K562 (cell line): ENCODE data around the gene GOLGA2. TPM values are rescaled to one million over a fixed set of nuclear protein-coding genes. Genes with fewer than 3 reads are reported as not detected.
A peak's percentile ranks its signal among the peaks of the same experiment; 100 is the strongest.

Experiments used
- CREM ChIP-seq: IDR thresholded peaks from 2 replicates; pipeline ENCODE4 v1.6.1; 2014; ENCODE audit warnings: antibody characterized with exemption, low read depth
- ETV5 ChIP-seq: sonication (generic); formaldehyde crosslinking; IDR thresholded peaks from 2 replicates; pipeline ENCODE4 v1.4.0; 2020; ENCODE audit warnings: low read depth, mild to moderate bottlenecking, missing genetic modification reagents
- HDAC1 ChIP-seq, 2 experiments: fragments of 450-650 bp; IDR thresholded peaks; 2 replicates each; pipeline ENCODE4 v1.6.1; 2016 to 2017; ENCODE audit warnings: inconsistent platforms in 1 of 2, mild to moderate bottlenecking in 1 of 2, moderate library complexity in 1 of 2
- MTA1 ChIP-seq: fragments of 450-650 bp; IDR thresholded peaks from 2 replicates; pipeline ENCODE4 v1.6.1; 2017; ENCODE audit warnings: borderline replicate concordance
- PHF8 ChIP-seq: fragments of 200-600 bp; sonication (generic); IDR thresholded peaks from 2 replicates; pipeline ENCODE4 v1.6.1; 2012; ENCODE audit warnings: mixed run types, mild to moderate bottlenecking, inconsistent platforms, low read length, moderate library complexity, borderline replicate concordance
- RCOR1 ChIP-seq, 2 experiments: IDR thresholded peaks; 2 replicates each; pipeline ENCODE4 v1.6.1; 2012; ENCODE audit warnings: low read depth in 2 of 2, low read length in 2 of 2, borderline replicate concordance in 1 of 2, improper control_type of control experiment in 1 of 2
- TCF7 ChIP-seq: sonication (generic); IDR thresholded peaks from 2 replicates; pipeline ENCODE4 v1.6.1; 2016; ENCODE audit warnings: antibody characterized with exemption, borderline replicate concordance
- ZKSCAN1 ChIP-seq: fragments of 150-350 bp; IDR thresholded peaks from 2 replicates; pipeline ENCODE4 v1.6.1; 2016; ENCODE audit warnings: low read depth, low read length
- polyA plus RNA-seq, 8 experiments: library from polyadenylated mRNA; depleted of rRNA in 4 of 8; stranded (reverse) in 5 of 8; unstranded in 3 of 8; fragments of >200 nt; fragmentation: Nextera tagmentation in 2 of 8; fragmentation: Illumina TruSeq in 1 of 8; extraction: Ambion mirVana in 2 of 8; extraction: Trizol in 1 of 8; gene quantifications; 2 replicates each; pipeline versions ENCODE4 v1.2.1 to v1.2.3, GENCODE V29; 2011 to 2014; ENCODE audit warnings: inconsistent platforms in 1 of 8, missing spikeins in 1 of 8
- total RNA-seq, 7 experiments: library from RNA; depleted of rRNA in 6 of 7; stranded (reverse); fragments of >200 nt in 6 of 7; fragmentation: Illumina TruSeq in 2 of 7; extraction: Trizol in 2 of 7; gene quantifications; 2 replicates each; pipeline versions ENCODE4 v1.2.1 to v1.2.3, GENCODE V29; 2011 to 2021; ENCODE audit warnings: low replicate concordance in 1 of 7
- TF ChIP-seq, protein P1 (sequence below): fragments of 250-450 bp; sonication (Bioruptor Pico); IDR thresholded peaks from 2 replicates; pipeline ENCODE4 v1.9.0; 2021; ENCODE audit warnings: mild to moderate bottlenecking, inconsistent platforms
- TF ChIP-seq, protein P2 (sequence below): fragments of 250-450 bp; sonication (Bioruptor Pico); IDR thresholded peaks from 2 replicates; pipeline ENCODE4 v1.4.0; 2020
- TF ChIP-seq, protein P3 (sequence below): fragments of 450-650 bp; IDR thresholded peaks from 2 replicates; pipeline ENCODE4 v1.6.1; 2016; ENCODE audit warnings: antibody characterized with exemption
- TF ChIP-seq, protein P4 (sequence below), 2 experiments: fragments of 150-350 bp in 1 of 2; IDR thresholded peaks; 2 replicates each; pipeline ENCODE4 v1.6.1; 2012 to 2016; ENCODE audit warnings: low read depth in 2 of 2, low read length in 2 of 2, mild to moderate bottlenecking in 1 of 2, moderate library complexity in 1 of 2

The GOLGA2 gene
- total and polyA plus RNA-seq, 9 of the 15 experiments (the other 6 are each of a cell fraction or from before 2014, with no cell fraction given): 15.7 to 138 (median 76.0) TPM

DNA sequence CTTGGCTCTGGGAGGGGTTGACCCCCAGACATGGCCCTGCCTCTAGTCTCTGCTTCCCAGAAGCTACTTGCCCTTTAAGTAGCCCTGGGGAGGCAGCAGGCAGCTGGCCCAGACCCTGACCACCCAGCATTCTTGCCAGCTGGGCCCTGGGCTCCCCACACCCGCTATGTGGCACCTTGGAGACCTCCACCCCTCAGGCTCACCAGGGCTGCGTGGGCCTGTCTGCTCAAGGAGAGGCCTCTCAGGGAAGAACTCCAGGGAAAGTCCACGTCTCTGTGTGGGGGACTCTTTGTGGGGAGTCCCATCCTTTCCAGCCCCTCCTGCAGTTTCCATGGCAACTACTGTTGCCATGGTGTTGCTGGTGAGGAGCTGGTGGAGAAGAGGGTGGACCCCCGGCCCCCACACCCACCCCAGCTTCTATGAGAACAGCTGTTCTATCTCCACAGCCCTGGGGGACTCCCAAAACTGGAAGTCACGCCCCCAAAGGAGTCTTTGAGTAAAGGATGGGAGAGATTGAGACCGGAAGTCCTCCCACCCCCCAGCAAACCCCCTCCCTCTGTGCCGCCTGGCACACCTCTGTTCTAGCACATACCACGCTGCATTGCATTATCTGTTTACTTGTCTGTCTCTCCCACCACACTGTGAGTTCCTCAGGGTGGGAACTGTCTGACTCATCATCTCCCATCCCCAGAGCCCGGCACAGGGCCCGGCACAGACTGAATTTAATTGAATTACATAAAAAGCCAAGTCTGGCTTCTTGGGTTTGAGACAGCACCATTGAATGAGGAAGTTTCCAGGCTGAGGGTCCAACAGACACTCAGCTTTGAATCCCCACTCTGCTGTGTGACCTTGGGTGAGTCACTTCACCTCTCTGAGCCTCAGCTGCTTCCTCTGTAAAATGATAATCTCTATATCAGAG, 60.1 kb downstream of the GOLGA2 start (continued):
- TF ChIP-seq, protein P1, sequence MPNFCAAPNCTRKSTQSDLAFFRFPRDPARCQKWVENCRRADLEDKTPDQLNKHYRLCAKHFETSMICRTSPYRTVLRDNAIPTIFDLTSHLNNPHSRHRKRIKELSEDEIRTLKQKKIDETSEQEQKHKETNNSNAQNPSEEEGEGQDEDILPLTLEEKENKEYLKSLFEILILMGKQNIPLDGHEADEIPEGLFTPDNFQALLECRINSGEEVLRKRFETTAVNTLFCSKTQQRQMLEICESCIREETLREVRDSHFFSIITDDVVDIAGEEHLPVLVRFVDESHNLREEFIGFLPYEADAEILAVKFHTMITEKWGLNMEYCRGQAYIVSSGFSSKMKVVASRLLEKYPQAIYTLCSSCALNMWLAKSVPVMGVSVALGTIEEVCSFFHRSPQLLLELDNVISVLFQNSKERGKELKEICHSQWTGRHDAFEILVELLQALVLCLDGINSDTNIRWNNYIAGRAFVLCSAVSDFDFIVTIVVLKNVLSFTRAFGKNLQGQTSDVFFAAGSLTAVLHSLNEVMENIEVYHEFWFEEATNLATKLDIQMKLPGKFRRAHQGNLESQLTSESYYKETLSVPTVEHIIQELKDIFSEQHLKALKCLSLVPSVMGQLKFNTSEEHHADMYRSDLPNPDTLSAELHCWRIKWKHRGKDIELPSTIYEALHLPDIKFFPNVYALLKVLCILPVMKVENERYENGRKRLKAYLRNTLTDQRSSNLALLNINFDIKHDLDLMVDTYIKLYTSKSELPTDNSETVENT (CRISPR knock-in tag): 0 out of 2 replicates have a peak, but pooled peaks have one; percentile 32
- TF ChIP-seq ZKSCAN1 (0 out of 2 replicates have a peak, but pooled peaks have one; percentile 38), CREM (no peak), ETV5 (CRISPR knock-in tag) (no peak), HDAC1 (IDR thresholded peaks at IDR 0.05) (peak in 1 of 2 experiments; percentile 35; a peak in 1 of 4 replicates), TCF7 (no peak), PHF8 (no peak), MTA1 (peak; percentile 25; the same call in 1 of the 2 replicates), RCOR1 (IDR thresholded peaks at IDR 0.05; ENCODE audit: borderline replicate concordance in 1 of 2, low read depth in 2 of 2, low read length in 2 of 2) (peak; percentile 66 to 84; a peak in 3 of 4 replicates)
- TF ChIP-seq, protein P2, sequence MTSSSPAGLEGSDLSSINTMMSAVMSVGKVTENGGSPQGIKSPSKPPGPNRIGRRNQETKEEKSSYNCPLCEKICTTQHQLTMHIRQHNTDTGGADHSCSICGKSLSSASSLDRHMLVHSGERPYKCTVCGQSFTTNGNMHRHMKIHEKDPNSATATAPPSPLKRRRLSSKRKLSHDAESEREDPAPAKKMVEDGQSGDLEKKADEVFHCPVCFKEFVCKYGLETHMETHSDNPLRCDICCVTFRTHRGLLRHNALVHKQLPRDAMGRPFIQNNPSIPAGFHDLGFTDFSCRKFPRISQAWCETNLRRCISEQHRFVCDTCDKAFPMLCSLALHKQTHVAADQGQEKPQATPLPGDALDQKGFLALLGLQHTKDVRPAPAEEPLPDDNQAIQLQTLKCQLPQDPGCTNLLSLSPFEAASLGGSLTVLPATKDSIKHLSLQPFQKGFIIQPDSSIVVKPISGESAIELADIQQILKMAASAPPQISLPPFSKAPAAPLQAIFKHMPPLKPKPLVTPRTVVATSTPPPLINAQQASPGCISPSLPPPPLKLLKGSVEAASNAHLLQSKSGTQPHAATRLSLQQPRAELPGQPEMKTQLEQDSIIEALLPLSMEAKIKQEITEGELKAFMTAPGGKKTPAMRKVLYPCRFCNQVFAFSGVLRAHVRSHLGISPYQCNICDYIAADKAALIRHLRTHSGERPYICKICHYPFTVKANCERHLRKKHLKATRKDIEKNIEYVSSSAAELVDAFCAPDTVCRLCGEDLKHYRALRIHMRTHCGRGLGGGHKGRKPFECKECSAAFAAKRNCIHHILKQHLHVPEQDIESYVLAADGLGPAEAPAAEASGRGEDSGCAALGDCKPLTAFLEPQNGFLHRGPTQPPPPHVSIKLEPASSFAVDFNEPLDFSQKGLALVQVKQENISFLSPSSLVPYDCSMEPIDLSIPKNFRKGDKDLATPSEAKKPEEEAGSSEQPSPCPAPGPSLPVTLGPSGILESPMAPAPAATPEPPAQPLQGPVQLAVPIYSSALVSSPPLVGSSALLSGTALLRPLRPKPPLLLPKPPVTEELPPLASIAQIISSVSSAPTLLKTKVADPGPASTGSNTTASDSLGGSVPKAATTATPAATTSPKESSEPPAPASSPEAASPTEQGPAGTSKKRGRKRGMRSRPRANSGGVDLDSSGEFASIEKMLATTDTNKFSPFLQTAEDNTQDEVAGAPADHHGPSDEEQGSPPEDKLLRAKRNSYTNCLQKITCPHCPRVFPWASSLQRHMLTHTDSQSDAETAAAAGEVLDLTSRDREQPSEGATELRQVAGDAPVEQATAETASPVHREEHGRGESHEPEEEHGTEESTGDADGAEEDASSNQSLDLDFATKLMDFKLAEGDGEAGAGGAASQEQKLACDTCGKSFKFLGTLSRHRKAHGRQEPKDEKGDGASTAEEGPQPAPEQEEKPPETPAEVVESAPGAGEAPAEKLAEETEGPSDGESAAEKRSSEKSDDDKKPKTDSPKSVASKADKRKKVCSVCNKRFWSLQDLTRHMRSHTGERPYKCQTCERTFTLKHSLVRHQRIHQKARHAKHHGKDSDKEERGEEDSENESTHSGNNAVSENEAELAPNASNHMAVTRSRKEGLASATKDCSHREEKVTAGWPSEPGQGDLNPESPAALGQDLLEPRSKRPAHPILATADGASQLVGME (CRISPR knock-in tag): no peak
- TF ChIP-seq, protein P3, sequence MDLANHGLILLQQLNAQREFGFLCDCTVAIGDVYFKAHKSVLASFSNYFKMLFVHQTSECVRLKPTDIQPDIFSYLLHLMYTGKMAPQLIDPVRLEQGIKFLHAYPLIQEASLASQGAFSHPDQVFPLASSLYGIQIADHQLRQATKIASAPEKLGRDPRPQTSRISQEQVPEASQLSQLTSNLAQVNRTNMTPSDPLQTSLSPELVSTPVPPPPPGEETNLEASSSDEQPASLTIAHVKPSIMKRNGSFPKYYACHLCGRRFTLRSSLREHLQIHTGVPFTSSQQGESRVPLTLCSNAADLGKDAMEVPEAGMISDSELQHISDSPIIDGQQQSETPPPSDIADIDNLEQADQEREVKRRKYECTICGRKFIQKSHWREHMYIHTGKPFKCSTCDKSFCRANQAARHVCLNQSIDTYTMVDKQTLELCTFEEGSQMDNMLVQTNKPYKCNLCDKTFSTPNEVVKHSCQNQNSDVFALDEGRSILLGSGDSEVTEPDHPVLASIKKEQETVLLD: no peak
- TF ChIP-seq, protein P4, sequence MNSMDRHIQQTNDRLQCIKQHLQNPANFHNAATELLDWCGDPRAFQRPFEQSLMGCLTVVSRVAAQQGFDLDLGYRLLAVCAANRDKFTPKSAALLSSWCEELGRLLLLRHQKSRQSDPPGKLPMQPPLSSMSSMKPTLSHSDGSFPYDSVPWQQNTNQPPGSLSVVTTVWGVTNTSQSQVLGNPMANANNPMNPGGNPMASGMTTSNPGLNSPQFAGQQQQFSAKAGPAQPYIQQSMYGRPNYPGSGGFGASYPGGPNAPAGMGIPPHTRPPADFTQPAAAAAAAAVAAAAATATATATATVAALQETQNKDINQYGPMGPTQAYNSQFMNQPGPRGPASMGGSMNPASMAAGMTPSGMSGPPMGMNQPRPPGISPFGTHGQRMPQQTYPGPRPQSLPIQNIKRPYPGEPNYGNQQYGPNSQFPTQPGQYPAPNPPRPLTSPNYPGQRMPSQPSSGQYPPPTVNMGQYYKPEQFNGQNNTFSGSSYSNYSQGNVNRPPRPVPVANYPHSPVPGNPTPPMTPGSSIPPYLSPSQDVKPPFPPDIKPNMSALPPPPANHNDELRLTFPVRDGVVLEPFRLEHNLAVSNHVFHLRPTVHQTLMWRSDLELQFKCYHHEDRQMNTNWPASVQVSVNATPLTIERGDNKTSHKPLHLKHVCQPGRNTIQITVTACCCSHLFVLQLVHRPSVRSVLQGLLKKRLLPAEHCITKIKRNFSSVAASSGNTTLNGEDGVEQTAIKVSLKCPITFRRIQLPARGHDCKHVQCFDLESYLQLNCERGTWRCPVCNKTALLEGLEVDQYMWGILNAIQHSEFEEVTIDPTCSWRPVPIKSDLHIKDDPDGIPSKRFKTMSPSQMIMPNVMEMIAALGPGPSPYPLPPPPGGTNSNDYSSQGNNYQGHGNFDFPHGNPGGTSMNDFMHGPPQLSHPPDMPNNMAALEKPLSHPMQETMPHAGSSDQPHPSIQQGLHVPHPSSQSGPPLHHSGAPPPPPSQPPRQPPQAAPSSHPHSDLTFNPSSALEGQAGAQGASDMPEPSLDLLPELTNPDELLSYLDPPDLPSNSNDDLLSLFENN (IDR thresholded peaks at IDR 0.05; ENCODE audit: low read depth in 2 of 2, low read length in 2 of 2): 0 out of 4 replicates have a peak, but pooled peaks of 1 of the 2 experiments have one; percentile 50
